ENCODE results near the gene TTC9. TPM values are rescaled to one million over a fixed set of nuclear protein-coding genes. Genes with fewer than 3 reads are reported as not detected.

Gene TTC9
- total RNA-seq, 1 donor from 2014 or later, result 0.20 TPM

DNA sequence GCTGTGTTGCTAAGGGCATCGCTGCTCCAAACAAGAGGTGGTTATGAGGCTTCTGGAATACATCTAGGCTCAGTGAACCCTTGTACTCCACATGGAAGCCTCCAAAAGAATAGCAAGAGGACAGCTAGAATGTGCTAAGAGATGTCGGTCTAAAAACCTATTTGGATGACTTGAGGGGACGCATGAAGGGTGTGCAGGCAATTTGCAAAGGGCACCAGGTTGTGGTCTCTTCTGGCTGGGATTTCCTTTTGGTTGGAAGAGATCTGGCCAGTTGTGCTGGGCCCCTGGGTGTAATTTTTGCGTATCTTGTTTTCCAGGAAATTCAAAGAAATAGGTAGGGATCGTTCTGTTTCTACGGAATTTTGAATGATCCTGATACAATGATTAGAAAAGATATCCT lies 4.2 kb downstream of the TTC9 start:
- no peak for DNase-seq (ENCODE audit: low read depth in 2 of 2)

DNA sequence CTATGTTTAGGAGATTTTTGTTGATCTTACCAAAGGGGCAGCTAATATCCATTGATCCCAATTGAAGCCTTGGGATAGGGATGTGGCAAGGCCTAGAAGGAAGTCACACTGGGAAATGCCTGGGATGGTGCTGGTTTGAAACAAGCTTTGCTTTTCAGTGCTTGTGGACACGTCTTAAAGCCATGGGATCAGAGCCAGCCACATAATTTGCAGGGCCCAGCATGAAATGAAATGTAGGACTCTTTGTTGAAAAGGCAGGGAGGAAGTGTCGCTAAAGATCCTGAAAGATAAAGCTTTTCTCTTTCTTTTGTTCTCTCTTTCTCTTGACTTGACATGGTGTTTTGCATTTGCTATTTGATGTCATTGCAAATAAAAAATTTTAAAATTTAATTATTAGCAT lies 5.0 kb downstream of the TTC9 start:
- no peak for DNase-seq (ENCODE audit: low read depth in 2 of 2)

DNA sequence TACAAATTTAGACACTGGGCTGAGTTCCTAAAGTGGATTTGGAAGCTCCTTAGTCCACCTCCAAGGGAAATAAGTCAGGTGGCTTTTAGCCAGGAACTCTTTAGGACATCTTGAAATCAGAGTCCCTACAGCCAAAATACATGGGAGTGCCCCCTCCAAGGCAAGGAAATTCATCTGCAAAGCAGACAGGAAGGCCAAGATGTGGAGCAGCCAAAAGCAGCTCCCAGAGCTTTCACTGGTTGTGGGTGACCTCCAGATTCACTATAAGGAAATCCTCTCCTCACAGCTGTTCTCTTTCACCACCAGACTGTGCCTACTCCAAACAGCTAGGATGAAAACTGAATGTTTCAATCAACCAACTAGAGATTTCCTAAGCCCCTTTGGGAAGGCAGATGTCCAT lies 6.6 kb downstream of the TTC9 start:
- no peak for DNase-seq (ENCODE audit: low read depth in 2 of 2)

DNA sequence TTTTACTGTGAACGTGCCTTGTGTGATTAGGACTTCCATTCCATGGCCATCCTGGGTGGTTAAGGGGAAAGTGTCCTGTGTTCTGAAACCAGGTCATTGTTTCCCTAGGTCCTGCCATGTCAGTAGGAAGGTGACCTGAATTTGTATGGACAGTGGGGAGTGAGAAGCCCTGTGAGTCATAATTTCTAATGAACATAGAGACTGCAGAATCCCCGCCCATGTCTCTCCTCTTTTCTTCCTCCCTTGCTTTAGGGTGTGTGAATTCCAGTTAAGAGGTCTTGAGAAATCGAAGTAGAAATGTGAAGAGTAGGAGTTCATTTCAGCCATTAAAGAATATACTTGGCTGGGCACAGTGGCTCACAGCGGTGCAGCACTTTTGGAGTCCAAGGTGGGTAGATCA lies 8.1 kb downstream of the TTC9 start:
- no peak for DNase-seq (ENCODE audit: low read depth in 2 of 2)

DNA sequence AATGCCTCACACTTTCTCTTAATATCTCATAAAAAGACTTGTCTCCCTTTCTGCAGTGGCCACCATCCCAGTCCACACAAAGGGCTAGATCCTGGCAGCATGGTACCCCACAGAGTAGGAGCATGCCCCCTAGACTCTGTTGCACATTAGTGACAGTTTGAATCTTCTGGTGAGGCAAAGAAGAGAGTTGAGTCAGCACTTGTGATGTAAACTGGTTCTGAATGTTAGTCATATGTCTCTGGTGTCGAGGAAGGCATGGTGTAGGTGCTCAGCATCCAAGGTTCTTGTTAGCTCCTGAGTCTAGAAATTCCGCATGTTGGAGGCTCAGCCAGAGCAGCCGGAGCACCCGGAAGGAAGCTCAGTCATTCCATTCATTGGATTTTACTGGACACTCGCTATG lies 9.8 kb downstream of the TTC9 start:
- DNase-seq (ENCODE audit: low read depth in 2 of 2), result no peak

DNA sequence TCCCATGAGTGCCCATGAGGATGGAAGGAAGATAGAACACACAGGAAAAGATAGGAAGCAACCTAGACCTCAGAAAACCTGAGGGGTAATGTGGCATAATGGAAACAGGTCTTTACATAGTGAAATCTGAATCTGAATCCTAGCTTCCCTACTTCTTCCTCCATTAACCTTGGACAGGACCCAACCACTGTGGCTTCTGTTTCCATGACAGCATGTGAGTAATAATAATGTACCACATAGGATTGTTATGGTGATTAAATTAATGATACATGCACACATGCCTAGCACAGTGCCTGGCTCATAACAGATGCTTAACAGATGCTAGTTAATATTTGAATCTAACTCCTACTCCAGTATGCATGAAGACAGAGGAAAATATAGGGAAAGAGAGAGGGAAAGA lies 11.2 kb downstream of the TTC9 start:
- DNase-seq (ENCODE audit: low read depth in 2 of 2), result no peak

DNA sequence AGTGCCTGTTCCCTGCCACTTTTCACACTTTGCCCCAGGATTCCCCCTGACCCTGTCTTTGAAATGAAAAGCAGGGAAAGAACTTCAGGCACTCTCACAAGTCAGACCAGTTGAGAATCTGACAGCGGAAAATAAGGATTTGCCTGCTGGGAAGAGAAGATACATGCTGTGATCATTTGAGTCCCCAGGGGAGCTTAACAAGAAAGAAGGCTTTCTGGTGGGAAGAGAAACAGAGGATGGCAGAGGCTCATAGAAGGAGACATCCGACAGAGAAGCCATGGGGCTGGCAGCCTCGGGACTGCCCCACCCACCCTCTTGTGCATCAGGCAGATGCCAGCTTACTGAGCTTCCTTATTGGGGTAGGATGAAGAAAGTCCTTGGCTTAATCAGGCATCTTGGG lies 11.9 kb downstream of the TTC9 start:
- DNase-seq (ENCODE audit: low read depth in 2 of 2), result no peak

DNA sequence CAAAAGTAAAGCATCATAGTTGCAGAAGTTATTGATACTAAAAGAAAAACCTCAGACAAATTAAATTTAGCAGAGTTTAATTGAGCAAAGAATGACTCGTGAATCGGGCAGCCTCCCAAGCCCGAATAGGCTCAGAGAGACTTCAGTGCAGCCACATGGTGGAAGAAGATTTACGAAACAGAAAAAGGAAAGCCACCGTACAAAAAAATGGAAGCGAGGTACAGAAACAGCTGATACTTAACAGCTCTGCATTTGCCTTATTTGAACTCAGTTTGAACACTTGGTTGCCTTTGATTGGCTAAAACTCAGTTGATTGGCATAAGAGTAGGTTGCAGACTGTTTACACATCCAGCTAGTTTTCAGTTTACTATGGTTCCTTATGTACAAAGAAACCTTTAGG lies 12.9 kb downstream of the TTC9 start:
- no peak for DNase-seq (ENCODE audit: low read depth in 2 of 2)

DNA sequence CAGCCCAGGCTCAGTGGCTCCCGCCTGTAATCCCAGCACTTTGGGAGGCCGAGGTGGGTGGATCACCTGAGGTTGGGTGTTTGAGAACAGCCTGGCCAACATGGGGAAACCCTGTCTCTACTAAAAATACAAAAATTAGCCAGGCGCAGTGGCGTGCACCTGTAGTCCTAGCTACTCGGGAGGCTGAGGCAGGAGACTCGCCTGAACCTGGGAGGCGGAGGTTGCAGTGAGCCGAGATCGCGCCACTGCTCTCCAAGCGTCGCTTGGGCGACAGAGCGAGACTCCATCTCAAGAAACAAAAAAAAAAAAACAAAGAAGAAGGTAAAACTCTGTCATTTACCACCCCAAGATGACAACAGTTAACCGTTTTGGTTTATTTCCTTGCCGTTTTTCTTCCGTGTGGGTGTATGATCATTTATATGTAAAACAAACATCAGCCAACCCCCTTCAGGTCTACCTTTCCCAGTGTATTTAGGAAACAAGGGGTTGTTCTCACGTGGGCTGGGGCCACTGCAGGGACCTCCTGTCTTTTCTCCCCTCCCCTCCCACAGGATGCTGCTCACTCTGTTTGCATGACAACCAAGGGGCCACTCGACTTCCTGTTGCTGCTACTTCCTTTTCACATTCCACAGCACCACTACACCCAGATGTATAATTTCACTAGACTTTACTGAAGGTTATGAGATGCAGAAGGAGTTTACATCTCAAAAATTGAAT lies 13.6 kb downstream of the TTC9 start:
- peak; percentile 45 to 60 for DNase-seq (ENCODE audit: low read depth in 2 of 2)

- no peak for DNase-seq (ENCODE audit: low read depth in 2 of 2)
Measured at GRCh38 chr14:70658899-70659298, 17.2 kb downstream of the TTC9 start.

DNA sequence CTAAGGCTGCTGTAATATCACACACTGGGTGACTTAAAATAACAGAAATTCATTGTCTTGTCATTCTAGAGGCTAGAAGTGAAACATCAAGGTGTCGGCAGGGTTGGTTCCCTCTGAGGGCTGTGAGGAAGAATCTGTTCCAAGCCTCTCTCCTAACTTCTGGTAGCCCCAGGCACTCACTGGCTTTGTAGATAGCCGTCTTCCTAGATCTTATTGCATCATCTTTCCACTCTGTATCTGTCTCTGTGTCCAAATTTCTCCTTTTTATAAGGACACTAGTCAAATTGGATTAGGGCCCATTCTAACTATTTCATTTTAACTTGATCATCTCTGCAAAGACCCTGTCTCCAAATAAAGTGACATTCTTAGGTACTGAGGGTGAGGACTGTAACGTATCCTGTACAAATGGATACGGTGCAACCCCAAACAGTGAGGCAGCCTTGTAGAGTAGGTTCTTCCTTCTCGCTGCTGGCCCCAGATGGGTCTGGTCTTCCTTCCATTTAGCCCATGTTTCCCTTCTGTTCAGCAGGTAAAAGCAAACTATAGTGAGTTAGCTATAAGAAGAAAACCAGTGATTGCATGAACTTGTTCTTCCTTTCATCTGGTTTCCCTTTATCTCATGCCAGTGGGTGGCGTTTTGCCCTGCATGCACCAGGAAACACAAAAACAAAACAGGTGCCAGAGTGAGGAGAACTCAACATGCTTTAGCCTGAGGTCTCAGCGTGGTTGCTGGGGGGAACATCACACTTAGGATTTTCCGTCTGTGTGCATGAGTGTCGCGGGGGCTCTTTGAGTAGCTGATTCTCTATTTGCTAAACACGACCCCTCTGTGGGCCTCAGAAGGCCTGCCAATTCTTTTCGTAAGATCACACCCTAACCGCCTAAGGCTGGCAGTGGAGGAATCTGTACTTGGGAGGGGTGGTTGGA lies 19.5 kb downstream of the TTC9 start:
- DNase-seq (ENCODE audit: low read depth in 2 of 2), result no peak

GRCh38 chr14:70662080-70662479 lies 20.4 kb downstream of the TTC9 start:
- DNase-seq (ENCODE audit: low read depth in 2 of 2), result no peak

GRCh38 chr14:70662816-70663215 lies 21.1 kb downstream of the TTC9 start:
- no peak for DNase-seq (ENCODE audit: low read depth in 2 of 2)

GRCh38 chr14:70663707-70664179 lies 22.0 kb downstream of the TTC9 start:
- DNase-seq (ENCODE audit: low read depth in 2 of 2), result no peak

- DNase-seq (ENCODE audit: low read depth in 2 of 2), result no peak
Measured at GRCh38 chr14:70664698-70665447, 23.2 kb downstream of the TTC9 start.

DNA sequence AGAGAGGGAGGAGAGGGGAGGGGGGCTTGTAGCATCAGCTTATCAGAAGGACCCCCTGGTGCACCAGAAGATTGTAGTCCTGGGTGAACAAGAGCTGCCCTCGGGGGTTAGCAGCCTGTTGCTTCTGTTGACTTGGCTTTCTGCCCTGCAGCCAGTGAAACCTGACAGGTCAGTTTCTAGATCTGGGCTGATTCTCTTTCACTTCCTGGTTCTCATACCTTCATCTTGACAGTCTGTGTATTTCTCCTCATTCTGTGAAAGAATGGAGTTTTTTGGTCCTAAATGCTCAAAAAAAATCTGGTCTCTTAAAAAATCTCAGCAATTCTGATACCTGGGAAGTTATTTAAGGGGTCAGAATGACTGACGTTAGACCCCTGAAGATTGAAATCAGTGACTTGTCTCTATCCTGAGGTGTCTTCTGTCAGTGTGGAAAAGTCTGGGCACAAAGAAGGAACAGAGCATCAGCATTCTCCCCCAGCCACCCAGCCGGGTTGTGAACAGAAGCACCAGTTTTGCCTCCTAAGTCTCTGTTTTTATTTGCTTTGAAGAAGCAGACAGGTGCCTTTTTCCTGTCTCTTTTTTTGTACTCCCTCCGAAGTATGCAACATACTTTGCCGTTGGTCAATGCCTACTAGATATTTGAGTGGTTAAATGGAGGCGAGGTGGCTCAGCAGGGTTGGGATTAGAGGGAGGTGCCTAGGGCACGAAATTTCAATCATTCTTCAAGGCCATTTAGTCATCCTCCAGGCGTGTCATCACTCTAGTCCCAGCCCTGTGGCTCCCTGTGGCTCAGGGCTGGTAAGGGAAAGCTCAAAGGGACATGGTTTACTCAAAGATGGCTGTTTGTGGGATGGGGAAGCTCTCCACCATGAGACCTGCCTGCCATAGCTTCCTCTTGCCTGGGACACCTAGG lies 24.0 kb downstream of the TTC9 start:
- no peak for DNase-seq (ENCODE audit: low read depth in 2 of 2)

DNA sequence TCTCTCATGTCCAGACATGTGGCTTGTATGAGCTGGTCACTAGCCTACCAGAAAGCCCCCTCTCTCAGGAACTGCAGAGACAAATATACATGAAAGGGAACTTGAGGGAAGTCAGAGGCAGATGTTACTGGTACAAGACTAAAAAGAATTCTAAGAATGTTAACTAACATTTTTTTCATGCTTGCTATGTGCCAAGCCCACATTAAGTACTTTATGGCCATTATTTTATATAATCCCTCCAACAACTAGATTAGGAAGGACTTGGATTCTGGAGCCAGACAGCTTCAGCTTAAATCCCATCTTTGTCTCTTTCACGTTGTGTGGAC lies 24.6 kb downstream of the TTC9 start:
- DNase-seq (ENCODE audit: low read depth in 2 of 2), result no peak

- no peak for DNase-seq (ENCODE audit: low read depth in 2 of 2)
Measured at GRCh38 chr14:70670992-70671651, 29.4 kb downstream of the TTC9 start.

- no peak for DNase-seq (ENCODE audit: low read depth in 2 of 2)
Measured at GRCh38 chr14:70671652-70672644, 30.2 kb downstream of the TTC9 start.
